ENCODE measurements around the gene TXLNB. TPM values are rescaled to one million over a fixed set of nuclear protein-coding genes. Genes with fewer than 3 reads are reported as not detected.

Gene TXLNB
- total RNA-seq, 1 experiment from 2014 or later, result 0.15 TPM

DNA sequence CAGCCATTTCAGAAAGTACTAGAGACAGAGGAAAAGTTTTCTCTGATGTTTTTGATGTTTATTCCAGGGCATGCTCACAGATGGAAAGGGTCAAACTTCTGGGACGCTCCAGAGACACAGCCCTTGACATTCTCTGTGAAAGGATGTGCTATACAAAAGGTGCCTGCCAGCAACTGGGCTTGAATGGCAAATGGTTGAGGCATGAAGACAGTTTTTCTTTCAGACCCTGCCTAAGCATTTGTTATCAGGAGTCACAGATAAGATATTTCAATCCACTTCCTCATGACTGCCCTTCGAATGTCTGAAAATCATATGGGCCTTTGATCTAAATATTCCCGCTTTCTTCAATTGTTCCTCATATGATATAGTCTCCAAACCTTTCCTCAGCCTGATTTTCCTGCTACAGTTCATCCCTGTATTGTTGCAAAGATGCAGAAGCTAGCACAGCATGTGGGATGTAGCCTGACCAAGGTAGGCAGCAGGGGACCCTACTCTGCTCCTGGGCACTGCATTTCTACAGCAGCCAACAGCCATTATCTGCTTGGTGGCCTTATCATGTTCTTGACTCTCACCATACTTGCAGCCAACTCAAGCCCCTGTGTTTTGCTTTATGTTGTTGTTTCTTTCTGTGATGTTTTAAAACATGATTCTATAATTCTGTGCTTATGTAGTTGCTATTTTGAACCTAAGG is 14.6 kb upstream of the TXLNB start:
- Mint-ChIP-seq H3K4me1 (peaks cover 23% of the 10 kb centered on the region), H3K36me3 (no peaks in the 10 kb centered on the region), H3K27me3 (ENCODE audit: low read depth) (no peaks in the 10 kb centered on the region), H3K27ac (no peak overlapping the region), H3K4me3 (no peak overlapping the region), H3K9me3 (no peaks in the 10 kb centered on the region)
- ATAC-seq (peak; percentile 22; the same call in 1 of the 2 replicates), DNase-seq (ENCODE audit: low spot score) (no peak)
- no peak for TF ChIP-seq IRF2 (CRISPR knock-in tag; IDR thresholded peaks at IDR 0.05; ENCODE audit: borderline replicate concordance, low read depth)
- TF ChIP-seq, protein P1, sequence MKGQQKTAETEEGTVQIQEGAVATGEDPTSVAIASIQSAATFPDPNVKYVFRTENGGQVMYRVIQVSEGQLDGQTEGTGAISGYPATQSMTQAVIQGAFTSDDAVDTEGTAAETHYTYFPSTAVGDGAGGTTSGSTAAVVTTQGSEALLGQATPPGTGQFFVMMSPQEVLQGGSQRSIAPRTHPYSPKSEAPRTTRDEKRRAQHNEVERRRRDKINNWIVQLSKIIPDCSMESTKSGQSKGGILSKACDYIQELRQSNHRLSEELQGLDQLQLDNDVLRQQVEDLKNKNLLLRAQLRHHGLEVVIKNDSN (CRISPR knock-in tag; IDR thresholded peaks at IDR 0.05), result no peak
- TF ChIP-seq, protein P2, sequence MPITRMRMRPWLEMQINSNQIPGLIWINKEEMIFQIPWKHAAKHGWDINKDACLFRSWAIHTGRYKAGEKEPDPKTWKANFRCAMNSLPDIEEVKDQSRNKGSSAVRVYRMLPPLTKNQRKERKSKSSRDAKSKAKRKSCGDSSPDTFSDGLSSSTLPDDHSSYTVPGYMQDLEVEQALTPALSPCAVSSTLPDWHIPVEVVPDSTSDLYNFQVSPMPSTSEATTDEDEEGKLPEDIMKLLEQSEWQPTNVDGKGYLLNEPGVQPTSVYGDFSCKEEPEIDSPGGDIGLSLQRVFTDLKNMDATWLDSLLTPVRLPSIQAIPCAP (CRISPR knock-in tag; IDR thresholded peaks at IDR 0.05), result no peak
- no peak for TF ChIP-seq PRRX2 (CRISPR knock-in tag; IDR thresholded peaks at IDR 0.05)
- no peak for TF ChIP-seq NR3C1 (CRISPR knock-in tag; conservative IDR thresholded peaks at IDR 0.05; ENCODE audit: low read depth)
- no peak for TF ChIP-seq NR2C2 (CRISPR knock-in tag; IDR thresholded peaks at IDR 0.05)
- TF ChIP-seq, protein P3, sequence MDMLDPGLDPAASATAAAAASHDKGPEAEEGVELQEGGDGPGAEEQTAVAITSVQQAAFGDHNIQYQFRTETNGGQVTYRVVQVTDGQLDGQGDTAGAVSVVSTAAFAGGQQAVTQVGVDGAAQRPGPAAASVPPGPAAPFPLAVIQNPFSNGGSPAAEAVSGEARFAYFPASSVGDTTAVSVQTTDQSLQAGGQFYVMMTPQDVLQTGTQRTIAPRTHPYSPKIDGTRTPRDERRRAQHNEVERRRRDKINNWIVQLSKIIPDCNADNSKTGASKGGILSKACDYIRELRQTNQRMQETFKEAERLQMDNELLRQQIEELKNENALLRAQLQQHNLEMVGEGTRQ (CRISPR knock-in tag; IDR thresholded peaks at IDR 0.05), result no peak
- TF ChIP-seq NFATC4 (CRISPR knock-in tag; IDR thresholded peaks at IDR 0.05), result no peak
- TF ChIP-seq, protein P4, sequence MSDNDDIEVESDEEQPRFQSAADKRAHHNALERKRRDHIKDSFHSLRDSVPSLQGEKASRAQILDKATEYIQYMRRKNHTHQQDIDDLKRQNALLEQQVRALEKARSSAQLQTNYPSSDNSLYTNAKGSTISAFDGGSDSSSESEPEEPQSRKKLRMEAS (CRISPR knock-in tag; IDR thresholded peaks at IDR 0.05), result no peak
- TF ChIP-seq, protein P5, sequence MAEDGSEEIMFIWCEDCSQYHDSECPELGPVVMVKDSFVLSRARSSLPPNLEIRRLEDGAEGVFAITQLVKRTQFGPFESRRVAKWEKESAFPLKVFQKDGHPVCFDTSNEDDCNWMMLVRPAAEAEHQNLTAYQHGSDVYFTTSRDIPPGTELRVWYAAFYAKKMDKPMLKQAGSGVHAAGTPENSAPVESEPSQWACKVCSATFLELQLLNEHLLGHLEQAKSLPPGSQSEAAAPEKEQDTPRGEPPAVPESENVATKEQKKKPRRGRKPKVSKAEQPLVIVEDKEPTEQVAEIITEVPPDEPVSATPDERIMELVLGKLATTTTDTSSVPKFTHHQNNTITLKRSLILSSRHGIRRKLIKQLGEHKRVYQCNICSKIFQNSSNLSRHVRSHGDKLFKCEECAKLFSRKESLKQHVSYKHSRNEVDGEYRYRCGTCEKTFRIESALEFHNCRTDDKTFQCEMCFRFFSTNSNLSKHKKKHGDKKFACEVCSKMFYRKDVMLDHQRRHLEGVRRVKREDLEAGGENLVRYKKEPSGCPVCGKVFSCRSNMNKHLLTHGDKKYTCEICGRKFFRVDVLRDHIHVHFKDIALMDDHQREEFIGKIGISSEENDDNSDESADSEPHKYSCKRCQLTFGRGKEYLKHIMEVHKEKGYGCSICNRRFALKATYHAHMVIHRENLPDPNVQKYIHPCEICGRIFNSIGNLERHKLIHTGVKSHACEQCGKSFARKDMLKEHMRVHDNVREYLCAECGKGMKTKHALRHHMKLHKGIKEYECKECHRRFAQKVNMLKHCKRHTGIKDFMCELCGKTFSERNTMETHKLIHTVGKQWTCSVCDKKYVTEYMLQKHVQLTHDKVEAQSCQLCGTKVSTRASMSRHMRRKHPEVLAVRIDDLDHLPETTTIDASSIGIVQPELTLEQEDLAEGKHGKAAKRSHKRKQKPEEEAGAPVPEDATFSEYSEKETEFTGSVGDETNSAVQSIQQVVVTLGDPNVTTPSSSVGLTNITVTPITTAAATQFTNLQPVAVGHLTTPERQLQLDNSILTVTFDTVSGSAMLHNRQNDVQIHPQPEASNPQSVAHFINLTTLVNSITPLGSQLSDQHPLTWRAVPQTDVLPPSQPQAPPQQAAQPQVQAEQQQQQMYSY (CRISPR knock-in tag; IDR thresholded peaks at IDR 0.05), result no peak
- TF ChIP-seq, protein P6, sequence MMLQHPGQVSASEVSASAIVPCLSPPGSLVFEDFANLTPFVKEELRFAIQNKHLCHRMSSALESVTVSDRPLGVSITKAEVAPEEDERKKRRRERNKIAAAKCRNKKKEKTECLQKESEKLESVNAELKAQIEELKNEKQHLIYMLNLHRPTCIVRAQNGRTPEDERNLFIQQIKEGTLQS (CRISPR knock-in tag; conservative IDR thresholded peaks at IDR 0.05), result no peak
- TF ChIP-seq GRHL2 (CRISPR knock-in tag; IDR thresholded peaks at IDR 0.05; ENCODE audit: insufficient replicate concordance, severe bottlenecking), result no peak
- TF ChIP-seq FOXK1 (CRISPR knock-in tag; IDR thresholded peaks at IDR 0.05), result no peak
- POLR2A ChIA-PET, result no interaction called here
- CTCF ChIA-PET, result no interaction called here

DNA sequence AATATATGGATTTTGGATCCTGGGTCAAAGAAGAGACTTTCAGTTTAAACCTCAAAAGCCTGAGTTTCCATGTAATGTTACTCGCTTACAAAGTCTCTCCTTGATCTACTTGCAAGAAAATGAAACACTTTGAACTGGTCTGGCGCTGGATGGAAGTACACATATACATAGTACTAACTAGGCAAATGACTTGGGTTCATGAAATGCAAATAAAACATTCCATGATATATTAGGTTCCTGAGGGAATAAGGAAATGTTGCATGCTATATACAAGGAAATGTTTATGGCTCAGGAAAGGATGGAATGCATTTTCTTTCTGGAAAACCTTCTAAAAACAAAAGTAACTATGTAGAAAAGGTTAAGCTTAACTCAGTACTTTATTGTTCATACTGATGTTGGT is 11.4 kb upstream of the TXLNB start:
- H3K27ac Mint-ChIP-seq, result no peak overlapping the region
- no peaks in the 10 kb centered on the region for H3K27me3 Mint-ChIP-seq (ENCODE audit: low read depth)
- ATAC-seq (no peak), DNase-seq (ENCODE audit: low spot score) (no peak)
- ChIA-PET POLR2A (no interaction called here), CTCF (interaction anchor here (0.5 to 1.0 kb wide), 2 partner anchors 53 to 354 kb away, joined by 3 read pairs; no protein-coding TSS in a partner anchor)
- TF ChIP-seq OVOL2 (CRISPR knock-in tag; IDR thresholded peaks at IDR 0.05; ENCODE audit: borderline replicate concordance), result no peak
- TF ChIP-seq, protein P7, sequence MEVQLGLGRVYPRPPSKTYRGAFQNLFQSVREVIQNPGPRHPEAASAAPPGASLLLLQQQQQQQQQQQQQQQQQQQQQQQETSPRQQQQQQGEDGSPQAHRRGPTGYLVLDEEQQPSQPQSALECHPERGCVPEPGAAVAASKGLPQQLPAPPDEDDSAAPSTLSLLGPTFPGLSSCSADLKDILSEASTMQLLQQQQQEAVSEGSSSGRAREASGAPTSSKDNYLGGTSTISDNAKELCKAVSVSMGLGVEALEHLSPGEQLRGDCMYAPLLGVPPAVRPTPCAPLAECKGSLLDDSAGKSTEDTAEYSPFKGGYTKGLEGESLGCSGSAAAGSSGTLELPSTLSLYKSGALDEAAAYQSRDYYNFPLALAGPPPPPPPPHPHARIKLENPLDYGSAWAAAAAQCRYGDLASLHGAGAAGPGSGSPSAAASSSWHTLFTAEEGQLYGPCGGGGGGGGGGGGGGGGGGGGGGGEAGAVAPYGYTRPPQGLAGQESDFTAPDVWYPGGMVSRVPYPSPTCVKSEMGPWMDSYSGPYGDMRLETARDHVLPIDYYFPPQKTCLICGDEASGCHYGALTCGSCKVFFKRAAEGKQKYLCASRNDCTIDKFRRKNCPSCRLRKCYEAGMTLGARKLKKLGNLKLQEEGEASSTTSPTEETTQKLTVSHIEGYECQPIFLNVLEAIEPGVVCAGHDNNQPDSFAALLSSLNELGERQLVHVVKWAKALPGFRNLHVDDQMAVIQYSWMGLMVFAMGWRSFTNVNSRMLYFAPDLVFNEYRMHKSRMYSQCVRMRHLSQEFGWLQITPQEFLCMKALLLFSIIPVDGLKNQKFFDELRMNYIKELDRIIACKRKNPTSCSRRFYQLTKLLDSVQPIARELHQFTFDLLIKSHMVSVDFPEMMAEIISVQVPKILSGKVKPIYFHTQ (CRISPR knock-in tag; IDR thresholded peaks at IDR 0.05), result no peak
- TF ChIP-seq, protein P8, sequence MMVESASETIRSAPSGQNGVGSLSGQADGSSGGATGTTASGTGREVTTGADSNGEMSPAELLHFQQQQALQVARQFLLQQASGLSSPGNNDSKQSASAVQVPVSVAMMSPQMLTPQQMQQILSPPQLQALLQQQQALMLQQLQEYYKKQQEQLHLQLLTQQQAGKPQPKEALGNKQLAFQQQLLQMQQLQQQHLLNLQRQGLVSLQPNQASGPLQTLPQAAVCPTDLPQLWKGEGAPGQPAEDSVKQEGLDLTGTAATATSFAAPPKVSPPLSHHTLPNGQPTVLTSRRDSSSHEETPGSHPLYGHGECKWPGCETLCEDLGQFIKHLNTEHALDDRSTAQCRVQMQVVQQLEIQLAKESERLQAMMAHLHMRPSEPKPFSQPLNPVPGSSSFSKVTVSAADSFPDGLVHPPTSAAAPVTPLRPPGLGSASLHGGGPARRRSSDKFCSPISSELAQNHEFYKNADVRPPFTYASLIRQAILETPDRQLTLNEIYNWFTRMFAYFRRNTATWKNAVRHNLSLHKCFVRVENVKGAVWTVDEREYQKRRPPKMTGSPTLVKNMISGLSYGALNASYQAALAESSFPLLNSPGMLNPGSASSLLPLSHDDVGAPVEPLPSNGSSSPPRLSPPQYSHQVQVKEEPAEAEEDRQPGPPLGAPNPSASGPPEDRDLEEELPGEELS (CRISPR knock-in tag; IDR thresholded peaks at IDR 0.05), result no peak
- no peak for TF ChIP-seq ZNF317 (CRISPR knock-in tag; IDR thresholded peaks at IDR 0.05; ENCODE audit: borderline replicate concordance, low read depth)
- TF ChIP-seq GTF2I (CRISPR knock-in tag; conservative IDR thresholded peaks at IDR 0.05), result no peak
- H3K4me1 Mint-ChIP-seq, result peaks cover 13% of the 10 kb centered on the region; the same call in 1 of the 2 replicates
- H3K4me3 Mint-ChIP-seq, result no peak overlapping the region
- no peaks in the 10 kb centered on the region for H3K36me3 Mint-ChIP-seq
- no peaks in the 10 kb centered on the region for H3K9me3 Mint-ChIP-seq

All from WTC11 (cell line).